Stomach (tissue), 9 donors: ENCODE measurements around the gene DIMT1. TPM values are rescaled to one million over a fixed set of nuclear protein-coding genes. Genes with fewer than 3 reads are reported as not detected.

Source experiments
- DNase-seq, 2 donors: peaks; one replicate each; pipeline versions ENCODE4 v3.0.0 to v3.0.0-alpha.2; 2013 to 2019
- H3K27ac ChIP-seq, 5 donors: fragments of 200-600 bp in 4 of 5; sonication (generic) in 4 of 5; one replicate each; pipeline ENCODE4 v1.5.1; 2013 to 2019; ENCODE audit warnings: mild to moderate bottlenecking in 1 of 5, moderate library complexity in 1 of 5
- H3K27me3 ChIP-seq, 3 donors: fragments of 200-600 bp; sonication (generic); one replicate each; pipeline ENCODE4 v1.5.1; 2017 to 2019; ENCODE audit warnings: mixed run types in 1 of 3
- H3K36me3 ChIP-seq, 4 donors: fragments of 200-600 bp; sonication (generic); 1 replicate in 3 of 4; 2 replicates in 1 of 4; pipeline ENCODE4 v1.5.1; 2016 to 2019
- H3K4me1 ChIP-seq, 4 donors: fragments of 200-600 bp; sonication (generic); one replicate each; pipeline ENCODE4 v1.5.1; 2016 to 2019
- H3K4me3 ChIP-seq, 4 donors: fragments of 200-600 bp; sonication (generic) in 3 of 4; one replicate each; pipeline ENCODE4 v1.5.1; 2016 to 2019; ENCODE audit warnings: mild to moderate bottlenecking in 1 of 4
- H3K9me3 ChIP-seq, 4 donors: fragments of 200-600 bp; sonication (generic); one replicate each; pipeline ENCODE4 v1.5.1; 2016 to 2019
- CTCF ChIP-seq, 7 experiments: fragments of 450-650 bp in 4 of 7; fragments of 200-600 bp in 3 of 7; sonication (generic) in 3 of 7; IDR thresholded peaks; one replicate each; pipeline ENCODE4 v1.5.1; 2016 to 2019; ENCODE audit warnings: antibody characterized with exemption in 7 of 7, control low read depth in 2 of 7, mild to moderate bottlenecking in 1 of 7
- EP300 ChIP-seq: sonication (generic); formaldehyde crosslinking; IDR thresholded peaks from one replicate; pipeline ENCODE4 v1.6.1; 2017; ENCODE audit warnings: antibody characterized with exemption
- POLR2A ChIP-seq, 4 donors: fragments of 450-650 bp; IDR thresholded peaks; one replicate each; pipeline ENCODE4 v1.6.1; 2016; ENCODE audit warnings: antibody characterized with exemption in 4 of 4, control low read depth in 2 of 4, mild to moderate bottlenecking in 1 of 4, moderate library complexity in 1 of 4
- POLR2AphosphoS5 ChIP-seq, 3 donors: sonication (generic); formaldehyde crosslinking; IDR thresholded peaks; one replicate each; pipeline ENCODE4 v1.6.1; 2016; ENCODE audit warnings: antibody characterized with exemption in 3 of 3
- WGBS, 5 donors: extraction: QIAGEN DNeasy Blood & Tissue Kit in 3 of 5; methylation state at CpG; one replicate each; pipeline versions ENCODE4 v1.1.5 to v1.1.7; 2013 to 2018; 5-methylcytosine and 5-hydroxymethylcytosine counted together
- intact Hi-C: fragments of 100-400 bp; cut with DNase I; formaldehyde crosslinking; loops from one replicate; pipeline ENCODE4 v1.15.1; 2023; ENCODE audit warnings: low total_unique reads
- polyA plus RNA-seq, 3 donors: library from polyadenylated mRNA; stranded (reverse); fragments of 200-250 nt; gene quantifications; one replicate each; pipeline ENCODE4 v1.2.3, GENCODE V29; 2013
- total RNA-seq, 5 donors: library from RNA; depleted of rRNA; stranded (reverse); fragments of >200 nt; gene quantifications; one replicate each; pipeline versions ENCODE4 v1.1.0 to v1.2.3, GENCODE V29; 2014 to 2016
- donor health status: healthy with polysubstance abuse.
- donor health status: Bipolar disorder and iron deficiency.
- donor health status: healthy.

Gene DIMT1
- total and polyA plus RNA-seq, 8 donors: 2.0 to 19.1 (median 12.5) TPM

DNA sequence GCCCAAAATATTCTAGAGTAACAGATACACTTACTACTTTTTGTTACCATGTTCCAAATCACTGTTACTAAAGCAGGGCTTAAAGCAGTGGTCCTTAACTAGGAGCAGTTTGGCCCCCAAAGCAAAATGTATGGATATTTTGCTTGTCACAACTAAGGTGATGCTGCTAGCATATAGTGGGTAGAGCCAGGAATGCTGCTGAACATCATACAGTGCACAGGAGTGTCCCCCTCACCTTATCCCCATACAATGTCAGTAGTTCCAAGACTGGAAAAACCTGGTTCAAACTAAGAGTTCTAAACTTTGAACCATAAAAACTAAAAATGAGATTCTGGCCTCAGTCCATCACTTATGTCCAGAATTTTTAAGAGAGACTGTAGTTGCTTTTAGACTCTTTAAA, 28.1 kb downstream of the DIMT1 start:
- Histone ChIP-seq H3K4me3 (no peak overlapping the region), H3K9me3 (no peaks in the 10 kb centered on the region), H3K27ac (no peak overlapping the region), H3K4me1 (peaks cover 0 to 7% (median 0%) of the 10 kb centered on the region in 4 donors), H3K36me3 (peaks cover 22 to 86% (median 71%) of the 10 kb centered on the region in 4 donors), H3K27me3 (no peaks in the 10 kb centered on the region)
- intact Hi-C loops: no loop called here
- no peak for DNase-seq
- TF ChIP-seq CTCF (IDR thresholded peaks at IDR 0.05): no peak

- Histone ChIP-seq H3K27ac (no peak overlapping the region), H3K36me3 (peaks cover 12 to 82% (median 65%) of the 10 kb centered on the region in 4 donors)
- WGBS, 5 donors: 98 to 100% (median 100%) methylated on average over 1 of the region's 1 CpG
These were observed 29.6 kb downstream of the DIMT1 start for GRCh38 chr5:62374090-62374489.

DNA sequence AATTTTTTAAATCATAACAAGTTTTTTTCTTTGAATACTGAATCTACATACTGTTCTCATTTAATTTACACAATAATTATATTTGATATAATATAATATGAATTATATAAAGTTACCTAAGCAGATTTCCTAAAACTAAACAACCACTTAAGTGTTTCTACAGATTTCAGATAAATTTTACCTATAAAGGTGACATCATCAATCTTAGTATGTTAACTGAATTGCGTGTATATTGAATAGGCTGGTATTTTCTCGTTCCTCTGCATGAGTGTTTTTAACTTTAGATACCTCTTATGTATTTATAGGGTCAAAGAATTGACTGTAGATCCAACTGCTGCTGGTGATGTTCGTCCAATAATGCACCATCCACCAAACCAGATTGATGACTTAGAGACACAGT, 30.3 kb downstream of the DIMT1 start:
- Histone ChIP-seq H3K9me3 (no peaks in the 10 kb centered on the region), H3K4me1 (peaks cover 0 to 7% (median 0%) of the 10 kb centered on the region in 4 donors), H3K27me3 (no peaks in the 10 kb centered on the region), H3K27ac (no peak overlapping the region), H3K4me3 (no peak overlapping the region), H3K36me3 (peaks cover 8 to 78% (median 62%) of the 10 kb centered on the region in 4 donors)
- WGBS, 5 donors: 94 to 97% (median 96%) methylated on average over 3 of the region's 3 CpGs
- TF ChIP-seq EP300 (no peak), CTCF (IDR thresholded peaks at IDR 0.05) (no peak), POLR2AphosphoS5 (IDR thresholded peaks at IDR 0.05) (no peak), POLR2A (IDR thresholded peaks at IDR 0.05) (no peak)
- no peak for DNase-seq
- intact Hi-C loops: no loop called here

More at GRCh38 chr5:62374090-62374489, 29.6 kb downstream of the DIMT1 start:
- Histone ChIP-seq H3K27me3 (no peaks in the 10 kb centered on the region), H3K4me1 (peaks cover 0 to 7% (median 0%) of the 10 kb centered on the region in 4 donors), H3K9me3 (no peaks in the 10 kb centered on the region), H3K4me3 (no peak overlapping the region)
- no peak for TF ChIP-seq POLR2AphosphoS5 (IDR thresholded peaks at IDR 0.05)
- no peak for TF ChIP-seq POLR2A (IDR thresholded peaks at IDR 0.05)
- no peak for TF ChIP-seq CTCF (IDR thresholded peaks at IDR 0.05)
- no peak for TF ChIP-seq EP300
- intact Hi-C loops: no loop called here
- DNase-seq: no peak

GRCh38 chr5:62372600-62372999, 31.1 kb downstream of the DIMT1 start:
- intact Hi-C loops: no loop called here
- WGBS, 5 donors: 92 to 99% (median 96%) methylated on average over 3 of the region's 3 CpGs

More at GRCh38 chr5:62372600-62372999, 31.1 kb downstream of the DIMT1 start:
- H3K27ac ChIP-seq: no peak overlapping the region
- peaks cover 8 to 70% (median 57%) of the 10 kb centered on the region in 4 donors for H3K36me3 ChIP-seq
- no peaks in the 10 kb centered on the region for H3K9me3 ChIP-seq
- H3K4me1 ChIP-seq: peaks cover 0 to 7% (median 0%) of the 10 kb centered on the region in 4 donors
- TF ChIP-seq POLR2AphosphoS5 (IDR thresholded peaks at IDR 0.05) (no peak), POLR2A (IDR thresholded peaks at IDR 0.05) (no peak), CTCF (IDR thresholded peaks at IDR 0.05) (no peak), EP300 (no peak)
- no peak for DNase-seq
- H3K4me3 ChIP-seq: no peak overlapping the region
- no peaks in the 10 kb centered on the region for H3K27me3 ChIP-seq
